Measurements from ENCODE around the gene CRABP1.

CRABP1 gene

DNA sequence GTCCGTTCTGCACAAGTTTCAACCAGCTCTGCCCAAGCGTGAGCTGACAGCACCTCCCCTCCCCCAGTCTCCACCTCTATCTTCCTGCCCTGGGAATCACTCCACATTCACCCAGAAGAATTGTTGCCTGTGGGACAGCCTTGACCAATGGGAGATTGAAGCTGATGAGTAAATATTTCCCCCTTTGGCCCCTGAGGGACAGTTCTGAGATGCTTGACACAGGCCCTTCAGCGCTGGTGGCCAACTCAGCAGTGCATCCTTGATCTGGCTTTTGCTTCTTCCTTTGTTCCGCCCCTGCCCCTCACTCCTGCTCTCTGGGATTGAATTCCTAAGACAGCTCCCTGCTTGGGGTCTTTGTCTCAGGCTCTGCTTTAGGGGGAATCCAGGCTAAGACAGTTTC lies 27.6 kb upstream of the CRABP1 start:
- no peak overlapping the region for H2AFZ ChIP-seq (ENCODE audit: low read length)
- H3K36me3 ChIP-seq (replicated peaks; ENCODE audit: insufficient read depth, low read length) = no peaks in the 10 kb centered on the region
- no peaks in the 10 kb centered on the region for H3K79me2 ChIP-seq (ENCODE audit: low read length)
- H3K4me3 ChIP-seq (ENCODE audit: low read length) = no peak overlapping the region
- no peak for DNase-seq
- no peak for TF ChIP-seq EZH2 (optimal IDR thresholded peaks at IDR 0.05; ENCODE audit: low read depth, low read length)
- TF ChIP-seq EZH2phosphoT487 (IDR thresholded peaks at IDR 0.05; ENCODE audit: low read length) = no peak
- TF ChIP-seq, protein P1, sequence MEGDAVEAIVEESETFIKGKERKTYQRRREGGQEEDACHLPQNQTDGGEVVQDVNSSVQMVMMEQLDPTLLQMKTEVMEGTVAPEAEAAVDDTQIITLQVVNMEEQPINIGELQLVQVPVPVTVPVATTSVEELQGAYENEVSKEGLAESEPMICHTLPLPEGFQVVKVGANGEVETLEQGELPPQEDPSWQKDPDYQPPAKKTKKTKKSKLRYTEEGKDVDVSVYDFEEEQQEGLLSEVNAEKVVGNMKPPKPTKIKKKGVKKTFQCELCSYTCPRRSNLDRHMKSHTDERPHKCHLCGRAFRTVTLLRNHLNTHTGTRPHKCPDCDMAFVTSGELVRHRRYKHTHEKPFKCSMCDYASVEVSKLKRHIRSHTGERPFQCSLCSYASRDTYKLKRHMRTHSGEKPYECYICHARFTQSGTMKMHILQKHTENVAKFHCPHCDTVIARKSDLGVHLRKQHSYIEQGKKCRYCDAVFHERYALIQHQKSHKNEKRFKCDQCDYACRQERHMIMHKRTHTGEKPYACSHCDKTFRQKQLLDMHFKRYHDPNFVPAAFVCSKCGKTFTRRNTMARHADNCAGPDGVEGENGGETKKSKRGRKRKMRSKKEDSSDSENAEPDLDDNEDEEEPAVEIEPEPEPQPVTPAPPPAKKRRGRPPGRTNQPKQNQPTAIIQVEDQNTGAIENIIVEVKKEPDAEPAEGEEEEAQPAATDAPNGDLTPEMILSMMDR (IDR thresholded peaks at IDR 0.05; ENCODE audit: low read length) = no peak
- H3K9me2 ChIP-seq (replicated peaks; ENCODE audit: insufficient read depth, low read length) = no peaks in the 10 kb centered on the region
- no peaks in the 10 kb centered on the region for H3K4me1 ChIP-seq (ENCODE audit: low read length)
- no peak overlapping the region for H3K27ac ChIP-seq (ENCODE audit: low read length)
- H3F3A ChIP-seq (ENCODE audit: insufficient read depth, low read length) = no peaks in the 10 kb centered on the region
- no peaks in the 10 kb centered on the region for H4K20me1 ChIP-seq (ENCODE audit: insufficient read depth, low read length)
- no peak overlapping the region for H3K9ac ChIP-seq (ENCODE audit: low read length)
- no peaks in the 10 kb centered on the region for H3K9me3 ChIP-seq (replicated peaks; ENCODE audit: insufficient read depth, low read length)
- H3K4me2 ChIP-seq (ENCODE audit: low read depth, low read length) = no peak overlapping the region
- no peaks in the 10 kb centered on the region for H3K27me3 ChIP-seq (replicated peaks; ENCODE audit: insufficient read depth, low read length)

DNA sequence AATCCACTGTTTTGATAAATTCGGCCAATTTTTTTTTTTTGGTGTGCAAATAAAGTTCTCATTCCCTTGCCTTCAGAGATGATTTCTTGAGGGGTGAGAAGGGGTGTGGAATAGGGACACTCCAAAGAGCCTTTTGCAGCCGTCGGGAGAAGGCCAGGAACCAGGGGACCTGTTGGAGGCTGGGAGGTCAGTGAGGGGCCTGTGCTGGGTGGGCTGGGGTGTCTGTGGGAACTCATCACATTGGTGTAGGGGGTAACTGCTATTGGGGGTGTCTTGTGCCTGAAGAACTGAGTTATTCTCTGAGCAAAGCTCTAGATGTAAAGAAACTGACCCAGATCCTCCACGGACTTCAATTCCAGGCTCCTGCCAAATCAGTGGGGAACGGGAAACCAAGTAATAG lies 27.2 kb upstream of the CRABP1 start:
- no peaks in the 10 kb centered on the region for H3K9me2 ChIP-seq (replicated peaks; ENCODE audit: insufficient read depth, low read length)
- no peak overlapping the region for H3K4me2 ChIP-seq (ENCODE audit: low read depth, low read length)
- H3K27me3 ChIP-seq (replicated peaks; ENCODE audit: insufficient read depth, low read length) = no peaks in the 10 kb centered on the region
- H3F3A ChIP-seq (ENCODE audit: insufficient read depth, low read length) = no peaks in the 10 kb centered on the region
- H2AFZ ChIP-seq (ENCODE audit: low read length) = no peak overlapping the region
- no peak for DNase-seq
- H3K27ac ChIP-seq (ENCODE audit: low read length) = no peak overlapping the region
- H3K9ac ChIP-seq (ENCODE audit: low read length) = no peak overlapping the region
- H4K20me1 ChIP-seq (ENCODE audit: insufficient read depth, low read length) = no peaks in the 10 kb centered on the region
- no peak overlapping the region for H3K4me3 ChIP-seq (ENCODE audit: low read length)
- H3K79me2 ChIP-seq (ENCODE audit: low read length) = no peaks in the 10 kb centered on the region
- H3K9me3 ChIP-seq (replicated peaks; ENCODE audit: insufficient read depth, low read length) = no peaks in the 10 kb centered on the region
- no peaks in the 10 kb centered on the region for H3K36me3 ChIP-seq (replicated peaks; ENCODE audit: insufficient read depth, low read length)
- H3K4me1 ChIP-seq (ENCODE audit: low read length) = no peaks in the 10 kb centered on the region
- TF ChIP-seq EZH2phosphoT487 (IDR thresholded peaks at IDR 0.05; ENCODE audit: low read length) (no peak), EZH2 (optimal IDR thresholded peaks at IDR 0.05; ENCODE audit: low read depth, low read length) (no peak)
- TF ChIP-seq, protein P1 (IDR thresholded peaks at IDR 0.05; ENCODE audit: low read length) = no peak

DNA sequence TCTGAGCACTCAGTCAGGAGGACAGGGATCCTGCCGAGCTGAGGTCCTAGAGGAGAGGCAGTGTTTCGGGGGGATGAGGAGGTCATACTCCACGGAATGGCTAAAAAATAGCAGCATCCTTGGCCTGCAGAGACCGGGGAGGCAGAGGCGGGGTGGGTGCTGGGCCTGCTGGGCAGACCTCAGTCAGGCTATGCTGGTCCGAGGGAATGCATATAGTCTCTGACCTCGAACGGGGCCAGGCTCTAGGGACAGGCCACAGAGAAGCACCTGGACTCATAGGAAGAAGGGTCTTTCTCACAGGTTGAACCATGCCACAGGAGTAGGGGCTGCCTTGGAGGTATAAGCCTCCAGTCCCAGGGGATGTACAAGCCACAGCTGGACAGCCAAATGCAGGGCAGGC lies 26.8 kb upstream of the CRABP1 start:
- Histone ChIP-seq H3K4me3 (ENCODE audit: low read length) (no peak overlapping the region), H3K27me3 (replicated peaks; ENCODE audit: insufficient read depth, low read length) (no peaks in the 10 kb centered on the region), H3K9me2 (replicated peaks; ENCODE audit: insufficient read depth, low read length) (no peaks in the 10 kb centered on the region), H3K27ac (ENCODE audit: low read length) (no peak overlapping the region), H4K20me1 (ENCODE audit: insufficient read depth, low read length) (no peaks in the 10 kb centered on the region), H3K4me1 (ENCODE audit: low read length) (no peaks in the 10 kb centered on the region), H3K9ac (ENCODE audit: low read length) (no peak overlapping the region), H3K79me2 (ENCODE audit: low read length) (no peaks in the 10 kb centered on the region), H3K4me2 (ENCODE audit: low read depth, low read length) (no peak overlapping the region), H3F3A (ENCODE audit: insufficient read depth, low read length) (no peaks in the 10 kb centered on the region), H3K36me3 (replicated peaks; ENCODE audit: insufficient read depth, low read length) (no peaks in the 10 kb centered on the region), H3K9me3 (replicated peaks; ENCODE audit: insufficient read depth, low read length) (no peaks in the 10 kb centered on the region), H2AFZ (ENCODE audit: low read length) (no peak overlapping the region)
- DNase-seq = no peak
- TF ChIP-seq EZH2phosphoT487 (IDR thresholded peaks at IDR 0.05; ENCODE audit: low read length) (no peak), EZH2 (optimal IDR thresholded peaks at IDR 0.05; ENCODE audit: low read depth, low read length) (no peak)
- TF ChIP-seq, protein P1 (IDR thresholded peaks at IDR 0.05; ENCODE audit: low read length) = no peak
